D721Med (cell line): ENCODE data around the gene MS4A10.
A peak's percentile ranks its signal among the peaks of the same experiment; 100 is the strongest.

Experiments
- DNase-seq: peaks from one replicate; pipeline ENCODE4 v3.0.0; 2011; ENCODE audit warnings: low spot score; ENCODE audit not compliant: insufficient read length
- FAIRE-seq: peaks from 2 replicates; lab custom pipeline; 2011; peaks lifted over from hg19 to GRCh38; lab: Jason Lieb, UNC
- CTCF ChIP-seq: IDR thresholded peaks from 2 replicates; pipeline ENCODE4 v1.5.1; 2012; ENCODE audit warnings: mild to moderate bottlenecking, control low read depth; ENCODE audit not compliant: insufficient read depth; ENCODE audit errors: missing control alignments

Gene MS4A10

DNA sequence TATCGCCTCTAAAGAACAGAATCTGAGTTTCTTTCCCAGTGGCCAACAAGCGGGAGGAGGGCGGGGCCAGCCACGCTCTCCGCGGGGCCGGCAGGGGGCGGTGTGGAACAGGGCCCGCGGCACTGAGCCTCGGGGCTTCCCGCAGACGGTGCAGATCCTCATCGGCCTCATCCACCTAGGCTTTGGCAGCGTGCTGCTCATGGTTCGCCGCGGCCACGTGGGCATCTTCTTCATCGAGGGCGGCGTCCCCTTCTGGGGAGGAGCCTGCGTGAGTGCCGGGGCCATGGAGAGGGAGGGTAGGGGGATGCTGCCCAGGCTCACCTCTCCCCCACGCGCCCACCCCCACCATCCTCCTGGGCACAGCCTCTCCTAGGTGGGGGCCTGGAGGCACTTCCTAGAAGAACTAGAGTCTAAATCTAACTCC is 17.7 kb upstream of the MS4A10 start:
- TF ChIP-seq CTCF, result peak; percentile 42
- FAIRE-seq (no peak), DNase-seq (no peak)

DNA sequence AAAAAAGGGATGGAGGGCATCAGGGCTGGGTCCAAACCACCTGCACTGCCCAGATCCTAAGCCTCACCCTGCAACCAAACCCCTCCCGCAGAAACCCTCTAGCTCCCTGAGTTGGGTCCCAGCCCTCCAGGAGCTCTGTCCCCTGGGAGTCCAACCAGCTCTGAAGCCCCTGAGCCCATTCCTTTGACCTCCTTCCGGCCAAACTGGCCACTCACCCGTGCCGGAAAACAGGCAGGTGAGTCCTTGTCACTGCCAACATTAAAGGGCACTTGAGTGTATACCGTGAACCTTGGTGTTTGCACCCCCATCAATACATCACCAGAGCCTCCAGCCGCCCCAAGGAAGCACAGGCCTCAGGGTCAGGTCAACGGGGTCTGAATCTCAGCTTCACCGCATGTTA is 16.9 kb upstream of the MS4A10 start:
- no peak for DNase-seq
- no peak for TF ChIP-seq CTCF
- no peak for FAIRE-seq

GRCh38 chr11:60769273-60769672 is 15.9 kb upstream of the MS4A10 start:
- FAIRE-seq (no peak), DNase-seq (no peak)
- no peak for TF ChIP-seq CTCF

GRCh38 chr11:60769811-60770210 is 15.3 kb upstream of the MS4A10 start:
- no peak for TF ChIP-seq CTCF
- no peak for DNase-seq
- no peak for FAIRE-seq

DNA sequence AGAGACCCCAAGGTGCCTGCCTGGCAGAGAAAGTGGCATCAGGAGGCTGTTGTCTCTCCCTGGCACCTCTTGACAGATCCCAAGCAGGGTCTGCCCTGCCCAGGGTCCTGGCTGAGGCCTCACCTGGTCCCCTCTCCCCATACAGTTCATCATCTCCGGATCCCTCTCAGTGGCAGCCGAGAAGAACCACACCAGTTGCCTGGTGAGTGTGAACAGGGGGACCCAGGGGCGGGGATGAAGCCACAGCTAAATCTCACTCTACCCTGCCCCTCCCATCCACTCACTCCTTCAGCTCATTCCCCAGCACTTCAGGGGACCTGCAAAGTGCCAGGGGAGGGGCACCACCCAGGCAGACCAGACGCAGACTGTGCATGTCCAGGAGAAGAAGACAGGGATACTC is 14.0 kb upstream of the MS4A10 start:
- DNase-seq (no peak), FAIRE-seq (no peak)
- TF ChIP-seq CTCF, result no peak

GRCh38 chr11:60771879-60772525 is 13.1 kb upstream of the MS4A10 start:
- no peak for DNase-seq
- FAIRE-seq, result no peak
- no peak for TF ChIP-seq CTCF

- TF ChIP-seq CTCF, result no peak
- DNase-seq (no peak), FAIRE-seq (no peak)
Observed at GRCh38 chr11:60772666-60773065, 12.5 kb upstream of the MS4A10 start.
